ENCODE data around the gene DUSP3.

The DUSP3 gene

DNA sequence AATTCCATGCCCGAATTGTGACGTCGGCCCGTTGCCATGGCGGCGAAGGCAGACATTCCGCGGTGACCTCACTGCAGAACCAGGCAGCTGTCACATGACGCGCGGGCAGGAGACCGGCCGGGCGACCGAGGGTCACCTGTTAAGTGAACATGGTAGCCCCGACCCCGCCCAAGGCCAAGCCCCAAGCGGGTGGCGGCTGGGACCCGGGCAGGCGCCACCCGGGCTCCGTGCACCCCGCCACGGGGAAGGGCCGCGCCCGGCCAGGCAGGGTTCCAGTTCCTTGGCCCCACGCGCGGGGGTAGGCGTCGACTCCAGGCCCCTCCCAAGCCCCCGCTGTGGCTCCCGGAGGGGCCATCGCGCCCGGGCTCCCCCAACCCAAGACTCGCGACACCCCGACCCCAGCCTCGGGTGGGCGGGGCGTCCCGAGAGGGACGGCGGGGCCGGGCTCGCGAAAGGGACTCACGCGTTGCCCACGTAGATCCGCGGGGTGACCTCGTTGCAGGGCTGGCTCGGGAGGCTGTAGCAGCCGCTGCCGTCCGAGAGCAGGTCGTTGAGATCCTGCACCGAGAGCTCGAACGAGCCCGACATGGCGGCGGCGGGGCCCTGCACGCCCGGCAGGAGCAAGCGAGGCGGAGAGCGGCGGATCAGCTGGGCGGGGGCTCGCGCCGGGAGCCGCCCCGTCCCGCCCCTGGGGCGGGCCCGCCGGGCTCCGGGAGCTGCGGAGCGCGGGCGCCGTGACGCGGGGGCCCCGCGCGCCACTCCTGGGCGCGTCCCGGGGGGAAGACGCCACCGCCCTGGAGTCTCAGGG is at the start of gene DUSP3:
DUSP3 (minus strand) TSS at position 641 of the 808 bp plus-strand sequence; CDS start at position 588, 53 bp downstream.
- DNase-seq: peak; percentile 79

- DNase-seq: no peak
Measured at GRCh38 chr17:43827596-43827995, 48.8 kb upstream of the DUSP3 start.

- DNase-seq: no peak
Measured at GRCh38 chr17:43826206-43826605, 47.4 kb upstream of the DUSP3 start.

GRCh38 chr17:43825567-43825966 is 46.8 kb upstream of the DUSP3 start:
- DNase-seq: no peak

DNA sequence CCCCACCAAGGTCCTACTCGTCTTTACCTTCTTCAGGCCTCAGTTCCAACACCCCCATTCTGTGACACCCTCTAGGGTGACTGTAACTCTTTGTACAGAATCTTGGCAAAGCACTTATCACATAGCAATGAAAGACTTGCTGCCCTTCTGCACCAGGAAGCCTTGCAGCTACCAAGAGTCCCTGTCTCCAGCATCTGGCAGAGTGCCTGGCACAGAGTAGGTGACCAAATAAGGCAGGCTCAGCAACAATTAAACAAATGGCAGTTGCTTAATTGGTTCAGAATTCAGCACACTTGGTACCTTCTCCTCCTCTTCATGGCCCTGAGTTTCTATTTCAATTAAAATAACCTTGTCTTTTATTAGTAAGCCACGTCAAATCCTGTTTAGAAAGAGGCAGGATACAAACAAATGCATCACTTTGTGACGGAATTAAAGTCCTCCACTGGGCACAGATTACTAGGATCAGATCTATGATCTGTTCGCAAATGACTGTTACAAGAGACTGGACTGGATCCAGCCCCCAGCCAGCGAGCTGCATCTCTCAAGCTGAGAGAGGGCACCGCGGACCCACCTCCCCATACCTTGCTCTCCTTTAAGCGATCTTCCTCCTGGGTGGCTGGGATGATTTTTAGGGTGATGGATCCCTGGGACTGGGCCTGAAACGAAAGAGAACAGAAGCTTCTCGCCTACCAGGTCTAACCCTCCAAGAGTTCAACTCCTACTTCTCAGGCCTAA is 44.7 kb upstream of the DUSP3 start:
- DNase-seq: no peak

DNA sequence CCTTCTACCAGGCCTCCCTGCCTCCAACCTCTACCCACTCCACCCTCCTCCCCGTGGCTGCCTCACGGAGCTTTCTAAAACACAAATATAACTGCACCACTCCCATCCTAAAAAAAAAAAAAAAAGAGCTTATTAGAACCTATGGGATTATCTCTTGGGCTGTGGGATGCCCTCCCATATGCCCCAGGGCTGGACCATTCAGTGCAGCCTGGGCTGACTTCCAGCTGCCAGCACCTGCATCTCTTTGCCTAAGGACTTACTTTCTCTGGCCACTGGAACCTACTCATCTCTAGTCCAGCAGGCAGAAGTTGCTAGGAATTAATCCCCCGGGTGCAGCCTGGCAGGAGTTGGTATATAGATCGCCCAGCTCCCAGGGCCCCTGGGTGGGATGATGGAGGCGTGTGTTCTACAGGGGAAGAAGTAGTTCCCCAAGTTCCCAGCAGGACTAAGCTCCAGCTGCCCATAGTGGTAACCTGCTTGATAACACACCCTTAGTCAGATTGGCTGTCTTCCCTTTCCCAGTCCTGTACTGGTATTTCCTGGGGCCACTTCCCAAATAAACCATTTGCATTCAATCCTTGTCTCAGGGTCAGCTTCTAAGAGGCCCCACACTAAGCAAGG is 43.9 kb upstream of the DUSP3 start:
- no peak for DNase-seq

- no peak for DNase-seq
Measured at GRCh38 chr17:43820759-43821158, 42.0 kb upstream of the DUSP3 start.

GRCh38 chr17:43818966-43819365 is 40.2 kb upstream of the DUSP3 start:
- DNase-seq: no peak

DNA sequence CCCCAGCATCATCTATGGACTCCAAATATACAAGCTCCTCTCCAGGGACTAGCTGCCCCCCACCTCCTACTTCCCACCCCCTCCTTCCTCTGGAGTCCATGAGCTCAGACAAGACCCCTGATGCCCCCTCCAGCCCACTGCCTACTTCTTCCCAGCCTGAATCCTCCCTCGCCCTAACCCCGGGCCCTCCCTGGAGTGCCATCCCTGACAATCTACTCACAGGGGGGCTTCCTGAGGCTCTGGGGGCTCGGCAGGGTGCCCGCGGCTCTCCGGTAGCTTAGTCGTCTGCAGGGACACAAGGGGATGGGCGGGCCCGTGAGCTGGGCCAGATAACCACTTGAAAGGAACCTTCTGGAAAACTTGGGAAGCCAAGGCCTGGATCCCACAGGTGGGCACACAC is 39.0 kb upstream of the DUSP3 start:
- DNase-seq: no peak

- DNase-seq: no peak
Measured at GRCh38 chr17:43816336-43817320, 37.9 kb upstream of the DUSP3 start.

DNA sequence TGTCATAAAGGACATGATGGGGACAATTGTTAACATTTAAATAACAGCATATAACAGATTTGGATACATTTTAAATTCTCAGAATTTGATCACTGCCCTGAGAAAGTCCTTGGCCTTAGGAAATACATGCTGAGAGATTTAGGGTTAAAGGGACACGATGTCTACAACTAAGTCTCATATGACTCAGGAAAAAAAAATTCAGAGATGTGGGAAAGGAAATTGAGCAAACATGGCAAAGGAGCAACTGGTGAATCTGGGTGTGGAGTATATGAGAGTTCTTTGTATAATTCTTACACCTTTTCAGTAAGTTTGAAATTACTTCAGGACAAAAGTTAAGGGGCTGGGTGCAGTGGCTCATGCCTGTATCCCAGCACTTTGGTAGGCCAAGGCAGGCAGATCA is 35.9 kb upstream of the DUSP3 start:
- no peak for DNase-seq

GRCh38 chr17:43814026-43814425 is 35.2 kb upstream of the DUSP3 start:
- DNase-seq: no peak

- DNase-seq: no peak
Measured at GRCh38 chr17:43813386-43813785, 34.6 kb upstream of the DUSP3 start.

- DNase-seq: no peak
Measured at GRCh38 chr17:43812396-43813265, 33.9 kb upstream of the DUSP3 start.

- DNase-seq: no peak
Measured at GRCh38 chr17:43810823-43811222, 32.0 kb upstream of the DUSP3 start.

- no peak for DNase-seq
Measured at GRCh38 chr17:43810226-43810715, 31.5 kb upstream of the DUSP3 start.

DNA sequence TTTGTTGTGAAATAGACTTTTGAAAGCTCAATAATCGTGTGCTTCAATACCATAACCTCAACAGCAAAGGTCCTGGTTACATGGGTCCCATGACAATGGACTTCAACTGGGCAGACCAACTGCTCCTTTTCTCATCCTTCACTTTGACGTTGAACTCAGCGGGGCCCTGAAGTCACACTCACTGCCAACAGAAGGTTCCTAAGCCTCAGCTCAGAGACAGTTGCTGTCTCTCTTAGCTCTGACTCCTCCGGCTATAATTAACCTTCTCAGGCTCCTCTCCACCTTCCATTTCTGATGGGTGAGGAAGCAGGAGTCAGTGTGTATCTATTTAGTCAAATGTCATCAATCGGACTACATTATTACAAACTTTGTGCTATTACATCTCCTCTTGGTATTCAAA is 30.3 kb upstream of the DUSP3 start:
- no peak for DNase-seq

- DNase-seq: no peak
Measured at GRCh38 chr17:43808076-43808475, 29.3 kb upstream of the DUSP3 start.

- no peak for DNase-seq
Measured at GRCh38 chr17:43805117-43805516, 26.3 kb upstream of the DUSP3 start.

DNA sequence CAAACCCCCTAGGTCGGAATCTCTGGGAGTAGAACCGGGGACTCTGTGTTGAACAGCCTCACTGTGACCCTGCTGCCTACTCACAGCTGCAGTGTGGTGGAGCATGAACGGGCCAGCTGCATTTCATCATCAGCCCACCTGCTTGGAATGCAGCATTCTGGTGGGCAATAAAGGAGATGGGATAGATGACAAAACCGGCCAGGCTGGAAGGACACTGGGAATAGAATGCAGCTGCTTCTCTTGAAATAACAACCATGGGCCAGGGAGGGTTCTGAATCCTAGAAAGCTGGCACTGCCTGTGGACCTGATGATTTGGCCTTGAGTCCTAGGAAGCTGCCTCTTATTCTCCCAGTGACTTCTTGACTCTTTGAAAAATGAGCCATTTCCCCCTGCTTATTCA is 25.0 kb upstream of the DUSP3 start:
- DNase-seq: no peak

DNA sequence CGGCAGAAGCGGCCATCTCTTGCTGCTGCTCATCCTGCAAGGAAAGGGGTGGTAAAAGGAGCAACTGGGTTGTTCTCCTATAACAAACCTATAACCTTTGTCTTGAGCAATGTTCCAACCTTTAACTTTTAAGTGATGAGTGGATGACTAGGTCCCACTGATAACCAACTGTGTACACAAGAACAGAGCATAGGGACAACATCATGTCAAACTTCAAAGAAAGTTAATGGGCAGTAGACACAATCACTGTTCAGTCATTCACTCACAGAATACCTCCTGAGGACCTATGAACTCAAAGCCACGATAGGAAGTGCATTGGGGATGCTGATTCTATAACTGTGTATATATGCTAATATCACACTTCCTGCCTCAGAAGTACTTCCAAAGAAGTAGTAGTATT is 23.1 kb upstream of the DUSP3 start:
- DNase-seq: no peak
